Activated CD4-positive, alpha-beta memory T cell treated with anti-CD3 and anti-CD28 coated beads for 36 hours (primary cell): ENCODE data around the gene ACTBL2. TPM values are rescaled to one million over a fixed set of nuclear protein-coding genes. Genes with fewer than 3 reads are reported as not detected.

Experiments
- CTCF ChIA-PET: fragments of 350-600 bp; sonication (Branson Sonifier 250); formaldehyde crosslinking; loops from one replicate; lab custom pipeline; 2021; ENCODE audit warnings: antibody characterized with exemption, inconsistent platforms; lab: Charles Lee
- POLR2A ChIA-PET: fragments of 350-600 bp; sonication (Branson Sonifier 250); formaldehyde crosslinking; loops from one replicate; lab custom pipeline; 2021; ENCODE audit warnings: antibody characterized with exemption; lab: Charles Lee
- DNase-seq: peaks from one replicate; pipeline ENCODE4 v3.0.0-alpha.2; 2020
- H3K27ac Mint-ChIP-seq: one replicate; pipeline ENCODE4 v1.8.0; 2021; ENCODE audit warnings: mixed read lengths
- H3K27me3 Mint-ChIP-seq: one replicate; pipeline ENCODE4 v1.8.0; 2021; ENCODE audit warnings: mixed read lengths
- H3K36me3 Mint-ChIP-seq: one replicate; pipeline ENCODE4 v1.8.0; 2021; ENCODE audit warnings: mixed read lengths
- H3K4me1 Mint-ChIP-seq: one replicate; pipeline ENCODE4 v1.8.0; 2021; ENCODE audit warnings: low read depth, mixed read lengths
- H3K4me3 Mint-ChIP-seq: one replicate; pipeline ENCODE4 v1.8.0; 2021; ENCODE audit warnings: mild to moderate bottlenecking, mixed read lengths
- H3K9me3 Mint-ChIP-seq: one replicate; pipeline ENCODE4 v1.8.0; 2021; ENCODE audit warnings: mixed read lengths
- intact Hi-C: fragments of 100-400 bp; cut with micrococcal nuclease; formaldehyde crosslinking; loops from one replicate; pipeline ENCODE4 v1.15.1; 2023
- total RNA-seq, 2 experiments: library from RNA; stranded (reverse); gene quantifications; one replicate each; pipeline ENCODE4 v1.2.3, GENCODE V29; 2021

The ACTBL2 gene
- total RNA-seq, 2 experiments from 2014 or later, result not detected

DNA sequence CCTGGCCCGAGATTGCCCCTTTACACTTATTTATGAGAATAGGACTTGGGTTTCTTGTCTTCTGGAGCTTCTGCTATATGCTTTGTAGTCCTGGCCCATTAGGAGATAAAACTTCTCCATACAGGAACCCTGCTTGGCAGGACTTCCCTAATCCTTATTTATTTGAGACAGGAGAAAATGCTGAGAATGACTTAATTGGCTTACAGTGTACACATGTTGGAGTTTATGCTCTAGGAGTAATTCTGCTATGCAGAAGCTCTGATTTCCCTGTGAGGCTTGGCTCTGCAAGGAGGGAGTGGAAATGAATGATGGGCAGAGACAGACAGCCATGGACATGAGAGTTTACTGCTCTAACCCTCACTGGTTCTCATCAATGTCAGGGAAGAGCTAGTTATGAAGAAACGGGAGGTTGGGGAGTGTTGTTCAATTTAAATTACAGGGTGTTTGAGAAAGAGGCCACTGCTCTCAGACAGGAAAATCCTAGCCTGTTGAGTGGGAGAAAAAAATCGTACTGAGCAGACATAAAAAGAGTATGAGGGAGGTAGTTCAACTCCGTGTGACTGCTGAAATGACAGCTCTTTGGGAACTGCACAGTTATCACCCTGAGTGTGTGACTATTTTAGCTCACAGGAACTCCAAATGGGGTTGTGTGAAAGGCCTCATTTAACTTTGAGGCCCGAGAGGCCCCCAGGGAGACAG lies 37.5 kb downstream of the ACTBL2 start:
- H3K36me3 Mint-ChIP-seq, result no peaks in the 10 kb centered on the region
- no peaks in the 10 kb centered on the region for H3K4me1 Mint-ChIP-seq
- ChIA-PET POLR2A (no interaction called here), CTCF (interaction anchor here (0.5 to 0.6 kb wide), 2 partner anchors 205 to 969 kb away, joined by 3 to 4 read pairs; no protein-coding TSS in a partner anchor)
- no peaks in the 10 kb centered on the region for H3K9me3 Mint-ChIP-seq
- intact Hi-C loops, result no loop called here
- DNase-seq, result no peak
- H3K27ac Mint-ChIP-seq, result no peak overlapping the region
- peaks cover 11% of the 10 kb centered on the region for H3K27me3 Mint-ChIP-seq
- no peak overlapping the region for H3K4me3 Mint-ChIP-seq

DNA sequence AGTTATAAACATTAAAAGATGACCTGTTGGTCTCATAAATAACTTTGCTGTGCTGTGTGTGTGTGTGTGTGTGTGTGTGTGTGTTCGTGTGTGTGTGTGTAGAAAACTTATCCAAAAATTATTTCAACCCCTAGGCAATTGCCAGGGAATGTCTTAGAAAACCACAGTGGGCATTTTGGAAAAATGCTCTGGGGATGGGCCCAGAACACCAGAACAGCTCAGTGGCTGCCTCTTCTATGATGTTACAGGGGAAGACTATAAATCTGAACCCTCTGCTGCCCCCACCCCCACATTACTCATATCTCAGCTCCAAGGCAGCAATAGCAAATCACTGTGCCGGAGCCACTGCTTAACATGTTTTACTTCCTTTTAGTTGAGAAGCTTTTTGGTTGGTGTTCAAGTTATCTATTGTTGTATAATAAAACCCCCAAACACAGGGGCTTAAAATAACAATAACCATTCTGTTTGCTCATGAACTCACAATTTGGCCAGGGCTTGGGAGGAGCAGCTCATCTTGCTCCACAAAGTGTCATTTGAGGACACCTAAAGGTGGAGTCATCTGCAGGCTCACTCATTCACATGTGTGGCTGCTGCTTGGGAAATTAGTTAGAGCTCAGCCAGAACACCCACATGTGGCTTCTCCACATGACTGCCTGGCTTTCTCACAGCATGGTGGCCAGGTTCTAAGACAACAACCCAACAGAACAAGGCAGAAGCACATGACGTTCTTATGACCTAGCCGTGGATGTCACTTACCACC lies 40.4 kb downstream of the ACTBL2 start:
- H3K4me1 Mint-ChIP-seq, result no peaks in the 10 kb centered on the region
- ChIA-PET POLR2A (no interaction called here), CTCF (interaction anchor here (0.8 kb wide), 1 partner anchor 57 kb away, joined by 6 read pairs; no protein-coding TSS in a partner anchor)
- no peak overlapping the region for H3K4me3 Mint-ChIP-seq
- H3K36me3 Mint-ChIP-seq, result no peaks in the 10 kb centered on the region
- H3K9me3 Mint-ChIP-seq, result no peaks in the 10 kb centered on the region
- H3K27ac Mint-ChIP-seq, result no peak overlapping the region
- DNase-seq, result peak; percentile 30
- H3K27me3 Mint-ChIP-seq, result peaks cover 10% of the 10 kb centered on the region
- intact Hi-C loops, result no loop called here

DNA sequence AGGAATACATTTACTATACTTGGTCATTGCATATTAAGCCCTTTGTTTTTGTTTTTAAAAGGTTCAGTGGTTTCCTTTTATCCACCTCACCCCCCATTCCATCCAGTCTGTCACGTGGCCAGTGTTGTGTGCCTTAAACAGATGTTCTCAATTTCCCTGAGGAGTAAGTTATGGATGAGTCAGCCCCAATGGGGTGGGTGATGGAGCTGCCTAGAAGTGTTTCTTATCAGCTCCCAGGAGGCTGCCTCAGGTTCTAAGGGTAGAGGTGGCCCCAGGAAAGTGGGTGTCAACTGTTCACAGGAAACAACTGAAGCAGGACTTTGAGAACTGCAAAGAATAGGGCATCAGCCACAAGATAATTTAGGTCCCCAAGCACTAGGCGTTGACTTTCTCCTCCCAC lies 41.1 kb downstream of the ACTBL2 start:
- no peak for DNase-seq
- intact Hi-C loops, result no loop called here
- H3K9me3 Mint-ChIP-seq, result no peaks in the 10 kb centered on the region
- H3K4me1 Mint-ChIP-seq, result no peaks in the 10 kb centered on the region
- ChIA-PET CTCF (no interaction called here), POLR2A (no interaction called here)
- H3K4me3 Mint-ChIP-seq, result no peak overlapping the region
- no peaks in the 10 kb centered on the region for H3K36me3 Mint-ChIP-seq
- H3K27ac Mint-ChIP-seq, result no peak overlapping the region
- peaks cover 7% of the 10 kb centered on the region for H3K27me3 Mint-ChIP-seq

DNA sequence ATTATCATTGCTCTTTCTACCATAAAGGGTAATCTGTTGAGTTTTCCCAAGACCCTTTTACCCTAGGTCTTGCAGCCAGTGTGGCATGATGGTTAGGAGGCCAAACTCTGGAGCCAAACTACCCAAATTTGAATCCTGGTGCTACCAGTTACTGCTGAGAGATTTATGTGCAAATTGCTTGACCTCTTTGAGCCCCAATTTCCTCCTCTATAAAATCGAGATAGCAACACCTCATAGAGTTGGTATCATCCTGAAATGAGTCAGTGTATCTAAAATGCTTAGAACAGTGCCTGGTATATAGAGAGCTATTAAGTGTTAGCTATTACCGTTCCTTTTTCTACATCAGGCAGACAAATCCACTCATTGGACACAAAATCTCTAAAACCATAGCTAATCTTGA lies 43.0 kb downstream of the ACTBL2 start:
- Mint-ChIP-seq H3K4me3 (no peak overlapping the region), H3K27ac (no peak overlapping the region), H3K4me1 (no peaks in the 10 kb centered on the region), H3K36me3 (no peaks in the 10 kb centered on the region), H3K27me3 (peaks cover 3% of the 10 kb centered on the region), H3K9me3 (no peaks in the 10 kb centered on the region)
- no peak for DNase-seq
- intact Hi-C loops, result no loop called here
- CTCF ChIA-PET, result no interaction called here
- POLR2A ChIA-PET, result no interaction called here

DNA sequence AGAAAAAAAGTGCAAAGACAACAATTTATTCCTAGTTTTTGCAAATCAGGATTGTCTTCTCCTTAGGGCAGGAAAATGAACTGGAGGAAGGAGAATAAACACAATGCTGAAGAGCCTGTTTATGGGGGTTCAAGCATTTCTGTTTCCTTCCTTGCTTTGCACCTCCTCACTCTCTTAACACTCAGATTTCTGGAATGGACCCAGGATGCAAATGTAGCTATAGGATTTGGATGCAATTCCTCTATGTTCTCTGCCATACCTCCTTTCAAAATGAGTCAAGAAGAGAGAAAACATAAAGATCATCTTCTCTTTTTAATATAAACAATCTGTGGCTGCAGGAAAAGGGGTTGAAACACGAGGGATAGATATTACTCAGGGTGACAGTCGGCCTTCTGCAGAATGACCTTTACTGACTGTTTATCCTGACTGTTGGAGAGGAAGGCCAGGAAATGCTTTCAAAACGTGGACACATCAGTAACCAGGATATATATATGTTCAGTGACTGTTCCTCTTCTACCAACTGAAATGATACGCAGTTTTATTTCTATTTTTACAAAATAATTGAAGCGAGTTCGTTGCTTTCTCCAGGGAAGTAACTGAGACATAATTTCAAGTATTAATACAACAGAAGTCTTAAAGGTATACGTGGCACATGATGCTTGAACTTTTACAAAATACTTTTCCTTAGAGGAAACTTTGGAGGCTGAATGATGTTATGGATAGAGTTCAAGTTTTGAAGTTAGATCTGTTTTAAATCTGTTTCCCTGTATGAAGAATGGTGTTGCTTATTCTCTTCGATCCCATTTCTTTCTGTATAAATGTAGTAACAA lies 44.4 kb downstream of the ACTBL2 start:
- no peaks in the 10 kb centered on the region for H3K27me3 Mint-ChIP-seq
- no peak overlapping the region for H3K27ac Mint-ChIP-seq
- no peak overlapping the region for H3K4me3 Mint-ChIP-seq
- H3K4me1 Mint-ChIP-seq, result no peaks in the 10 kb centered on the region
- no peaks in the 10 kb centered on the region for H3K36me3 Mint-ChIP-seq
- no peaks in the 10 kb centered on the region for H3K9me3 Mint-ChIP-seq
- POLR2A ChIA-PET, result no interaction called here
- DNase-seq, result no peak
- intact Hi-C loops, result no loop called here
- CTCF ChIA-PET, result no interaction called here

DNA sequence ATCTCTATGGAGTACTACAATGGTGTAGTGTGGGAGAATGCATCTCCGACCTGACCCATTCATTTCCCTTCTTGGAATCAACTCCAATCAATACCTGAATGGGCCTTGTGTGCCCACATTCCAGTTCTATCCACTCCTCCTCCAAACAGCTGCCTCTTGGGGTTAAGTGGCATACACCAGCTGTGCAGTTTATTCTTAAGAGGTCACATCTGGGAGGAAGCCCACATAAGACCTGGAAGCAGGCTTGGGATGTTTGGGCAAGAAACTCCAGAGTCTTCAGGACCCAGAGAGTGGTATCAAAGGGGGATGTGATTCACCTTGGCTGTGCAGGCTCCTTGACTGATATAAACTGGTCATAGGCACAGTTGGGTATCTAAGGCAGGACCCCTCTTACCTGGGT lies 46.0 kb downstream of the ACTBL2 start:
- no peaks in the 10 kb centered on the region for H3K9me3 Mint-ChIP-seq
- no peaks in the 10 kb centered on the region for H3K27me3 Mint-ChIP-seq
- no peaks in the 10 kb centered on the region for H3K4me1 Mint-ChIP-seq
- CTCF ChIA-PET, result no interaction called here
- DNase-seq, result no peak
- POLR2A ChIA-PET, result no interaction called here
- H3K36me3 Mint-ChIP-seq, result no peaks in the 10 kb centered on the region
- no peak overlapping the region for H3K4me3 Mint-ChIP-seq
- H3K27ac Mint-ChIP-seq, result no peak overlapping the region
- intact Hi-C loops, result no loop called here

DNA sequence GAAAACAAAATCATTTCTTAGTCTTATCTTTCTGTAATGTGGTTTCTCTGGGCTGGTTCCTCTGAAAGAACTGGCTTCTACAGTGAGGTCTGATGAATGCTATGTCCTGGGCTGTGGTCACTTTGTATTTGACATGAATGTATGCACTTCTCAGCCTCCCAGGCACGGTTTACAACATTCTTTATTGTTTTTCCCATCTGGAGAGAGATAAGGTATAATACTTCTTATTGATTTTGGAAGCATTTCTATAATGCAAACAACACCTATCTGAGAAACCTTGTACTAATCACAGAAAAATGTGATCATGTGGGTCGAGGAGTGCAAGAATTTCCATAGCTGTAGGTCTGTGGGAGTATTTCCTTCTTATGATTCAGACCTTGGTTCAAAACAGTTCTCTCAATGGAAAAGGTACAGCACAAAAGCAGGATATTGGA lies 46.9 kb downstream of the ACTBL2 start:
- no peak overlapping the region for H3K4me3 Mint-ChIP-seq
- H3K36me3 Mint-ChIP-seq, result no peaks in the 10 kb centered on the region
- no peak overlapping the region for H3K27ac Mint-ChIP-seq
- no peaks in the 10 kb centered on the region for H3K27me3 Mint-ChIP-seq
- H3K4me1 Mint-ChIP-seq, result no peaks in the 10 kb centered on the region
- intact Hi-C loops, result no loop called here
- H3K9me3 Mint-ChIP-seq, result no peaks in the 10 kb centered on the region
- ChIA-PET POLR2A (no interaction called here), CTCF (no interaction called here)
- DNase-seq, result no peak

DNA sequence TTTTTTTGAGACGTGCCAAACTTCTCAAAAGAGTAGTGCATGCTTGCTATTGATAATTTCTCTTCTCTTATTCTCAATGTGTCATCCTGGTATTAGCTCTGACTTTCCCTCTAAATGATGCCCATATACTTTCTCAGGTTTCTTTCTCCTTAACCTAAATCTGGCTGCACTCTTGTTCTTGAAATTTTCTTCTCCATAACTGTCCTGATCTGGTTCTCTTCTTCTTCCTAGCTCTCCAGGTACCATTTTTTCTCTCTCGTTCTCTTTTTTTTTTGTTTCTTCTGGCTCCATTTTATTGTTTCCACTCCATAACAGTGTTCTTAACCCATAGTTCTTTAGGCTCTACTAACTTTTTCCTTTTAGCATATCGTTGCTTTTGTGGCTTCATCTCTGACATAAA lies 47.9 kb downstream of the ACTBL2 start:
- DNase-seq, result no peak
- ChIA-PET CTCF (no interaction called here), POLR2A (no interaction called here)
- no peaks in the 10 kb centered on the region for H3K27me3 Mint-ChIP-seq
- H3K4me3 Mint-ChIP-seq, result no peak overlapping the region
- H3K4me1 Mint-ChIP-seq, result no peaks in the 10 kb centered on the region
- H3K27ac Mint-ChIP-seq, result no peak overlapping the region
- H3K9me3 Mint-ChIP-seq, result no peaks in the 10 kb centered on the region
- H3K36me3 Mint-ChIP-seq, result no peaks in the 10 kb centered on the region
- intact Hi-C loops, result loop anchor here (5.0 kb wide), 1 partner anchor 137 kb away; no protein-coding TSS in a partner anchor

DNA sequence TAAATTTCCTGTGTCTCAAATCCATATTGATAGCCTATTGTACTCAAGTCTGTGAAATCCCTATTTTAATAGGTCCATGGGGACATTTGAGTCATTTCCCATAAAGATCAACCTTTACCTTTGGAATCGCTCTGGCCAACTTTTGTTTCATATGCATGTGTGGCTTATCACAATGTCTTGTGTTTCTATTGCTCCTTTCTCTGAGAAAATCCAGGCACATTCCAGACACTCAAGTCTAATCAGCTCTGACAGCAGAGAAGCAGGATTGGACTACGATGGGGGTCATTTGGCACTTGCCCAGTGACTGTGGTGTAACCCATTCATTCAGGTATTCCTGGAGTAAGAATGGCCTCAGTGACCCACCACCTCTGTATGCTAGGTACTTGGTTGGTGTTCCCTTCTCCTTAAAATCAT lies 48.4 kb downstream of the ACTBL2 start:
- ChIA-PET POLR2A (no interaction called here), CTCF (no interaction called here)
- Mint-ChIP-seq H3K4me3 (no peak overlapping the region), H3K9me3 (no peaks in the 10 kb centered on the region), H3K36me3 (no peaks in the 10 kb centered on the region), H3K27me3 (no peaks in the 10 kb centered on the region), H3K4me1 (no peaks in the 10 kb centered on the region), H3K27ac (no peak overlapping the region)
- DNase-seq, result no peak
- intact Hi-C loops, result loop anchor here (5.0 kb wide), 1 partner anchor 137 kb away; no protein-coding TSS in a partner anchor

DNA sequence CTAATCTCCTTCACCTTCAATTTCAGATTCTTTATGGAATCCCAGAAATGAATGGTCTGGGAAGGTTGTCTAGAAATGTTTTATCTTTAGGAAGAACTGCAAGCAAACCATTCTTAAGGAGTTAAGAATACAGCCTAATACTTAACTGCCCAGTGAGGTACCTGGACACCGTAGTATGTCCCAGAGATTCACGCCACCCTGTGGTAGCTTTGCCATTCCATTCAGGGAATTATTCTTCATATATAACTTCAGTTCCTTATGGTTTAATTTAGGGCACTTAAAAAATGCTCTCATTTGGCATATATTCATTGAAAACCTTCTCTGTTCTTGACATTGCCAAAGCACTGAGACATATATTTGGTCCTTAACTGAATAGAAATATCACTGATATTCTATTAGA lies 49.7 kb downstream of the ACTBL2 start:
- H3K4me1 Mint-ChIP-seq, result no peaks in the 10 kb centered on the region
- no peak overlapping the region for H3K4me3 Mint-ChIP-seq
- POLR2A ChIA-PET, result no interaction called here
- intact Hi-C loops, result loop anchor here (5.0 kb wide), 1 partner anchor 136 kb away; no protein-coding TSS in a partner anchor
- H3K9me3 Mint-ChIP-seq, result no peaks in the 10 kb centered on the region
- no peak overlapping the region for H3K27ac Mint-ChIP-seq
- H3K36me3 Mint-ChIP-seq, result no peaks in the 10 kb centered on the region
- CTCF ChIA-PET, result no interaction called here
- no peaks in the 10 kb centered on the region for H3K27me3 Mint-ChIP-seq
- no peak for DNase-seq

DNA sequence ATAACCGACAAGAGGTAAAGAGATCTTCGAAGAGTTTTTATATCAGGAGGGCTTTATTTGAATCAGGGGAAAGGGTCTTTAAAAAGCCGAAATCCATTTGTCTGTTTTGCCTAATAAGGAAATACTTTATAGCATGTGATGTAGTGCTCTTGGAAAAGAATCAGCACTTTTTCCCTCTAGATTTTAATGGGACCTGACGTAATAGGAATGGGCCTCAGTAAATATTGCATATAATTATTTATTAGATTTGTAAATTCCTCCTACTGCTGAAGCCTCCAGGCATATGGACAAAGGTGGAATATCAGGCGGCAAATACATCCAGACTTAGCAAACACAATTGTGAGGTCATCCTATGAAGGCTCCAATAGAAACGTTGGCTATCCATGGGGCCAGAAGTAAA lies 50.9 kb downstream of the ACTBL2 start:
- H3K9me3 Mint-ChIP-seq, result no peaks in the 10 kb centered on the region
- H3K4me3 Mint-ChIP-seq, result no peak overlapping the region
- H3K27ac Mint-ChIP-seq, result no peak overlapping the region
- DNase-seq, result no peak
- intact Hi-C loops, result loop anchor here (5.0 kb wide), 1 partner anchor 134 kb away; no protein-coding TSS in a partner anchor
- POLR2A ChIA-PET, result no interaction called here
- no peaks in the 10 kb centered on the region for H3K36me3 Mint-ChIP-seq
- no peaks in the 10 kb centered on the region for H3K27me3 Mint-ChIP-seq
- CTCF ChIA-PET, result no interaction called here
- H3K4me1 Mint-ChIP-seq, result no peaks in the 10 kb centered on the region
